NT2/D1 (cell line): ENCODE data around the gene COL5A3.

Source experiments
- SUZ12 ChIP-seq: IDR thresholded peaks from 2 replicates; pipeline ENCODE4 v1.6.1; 2011; ENCODE audit not compliant: insufficient read length, insufficient read depth; ENCODE audit errors: extremely low read depth
- ZNF274 ChIP-seq: IDR thresholded peaks from 2 replicates; pipeline ENCODE4 v1.6.1; 2011; ENCODE audit warnings: mild to moderate bottlenecking, low read depth, low read length

DNA sequence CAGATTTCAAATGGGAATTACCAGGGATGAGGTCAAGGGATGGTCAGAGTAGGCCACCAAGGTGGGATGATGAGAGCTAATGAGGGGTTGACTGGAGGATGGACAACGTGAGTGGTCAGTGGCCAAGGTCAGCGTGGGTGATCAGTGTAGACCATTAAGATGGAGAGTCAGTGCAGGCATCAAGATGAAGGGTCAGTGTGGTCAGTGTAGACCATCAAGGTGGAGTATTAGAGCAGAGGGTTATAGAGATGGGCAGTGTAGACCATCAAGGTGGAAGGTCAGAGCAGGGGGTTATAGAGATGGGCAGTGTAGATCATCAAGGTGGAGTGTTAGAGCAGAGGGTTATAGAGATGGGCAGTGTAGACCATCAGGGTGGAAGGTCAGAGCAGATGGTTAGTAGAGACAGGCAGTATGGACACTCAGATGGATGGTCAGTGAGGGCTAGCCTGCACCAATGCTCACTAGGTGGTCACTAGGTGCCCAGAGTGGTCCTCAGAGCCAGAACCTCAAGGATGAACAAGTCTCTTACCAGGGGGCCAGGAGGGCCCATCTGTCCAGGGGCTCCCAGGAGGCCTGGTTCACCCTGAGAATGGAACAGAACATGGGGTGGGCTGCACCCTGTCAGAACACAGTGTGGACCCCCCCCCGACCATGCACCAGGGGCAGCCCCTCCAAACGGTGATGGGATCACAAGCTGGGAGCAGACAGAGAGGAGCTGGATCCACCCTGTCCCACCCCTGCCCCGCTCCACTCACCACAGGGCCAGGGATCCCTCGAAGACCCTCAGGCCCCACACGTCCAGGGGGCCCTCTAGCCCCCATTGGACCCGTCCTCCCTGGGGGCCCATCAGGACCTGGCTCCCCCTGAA, 41.2 kb downstream of the COL5A3 start:
- no peak for TF ChIP-seq ZNF274
- no peak for TF ChIP-seq SUZ12
